ENCODE data around the gene PPP6R2. TPM values are rescaled to one million over a fixed set of nuclear protein-coding genes. Genes with fewer than 3 reads are reported as not detected.

The PPP6R2 gene
- total and polyA plus RNA-seq, 2 of the 8 experiments (the other 6 are each of a cell fraction or from before 2014, with no cell fraction given), result 25.0 to 32.2 TPM

DNA sequence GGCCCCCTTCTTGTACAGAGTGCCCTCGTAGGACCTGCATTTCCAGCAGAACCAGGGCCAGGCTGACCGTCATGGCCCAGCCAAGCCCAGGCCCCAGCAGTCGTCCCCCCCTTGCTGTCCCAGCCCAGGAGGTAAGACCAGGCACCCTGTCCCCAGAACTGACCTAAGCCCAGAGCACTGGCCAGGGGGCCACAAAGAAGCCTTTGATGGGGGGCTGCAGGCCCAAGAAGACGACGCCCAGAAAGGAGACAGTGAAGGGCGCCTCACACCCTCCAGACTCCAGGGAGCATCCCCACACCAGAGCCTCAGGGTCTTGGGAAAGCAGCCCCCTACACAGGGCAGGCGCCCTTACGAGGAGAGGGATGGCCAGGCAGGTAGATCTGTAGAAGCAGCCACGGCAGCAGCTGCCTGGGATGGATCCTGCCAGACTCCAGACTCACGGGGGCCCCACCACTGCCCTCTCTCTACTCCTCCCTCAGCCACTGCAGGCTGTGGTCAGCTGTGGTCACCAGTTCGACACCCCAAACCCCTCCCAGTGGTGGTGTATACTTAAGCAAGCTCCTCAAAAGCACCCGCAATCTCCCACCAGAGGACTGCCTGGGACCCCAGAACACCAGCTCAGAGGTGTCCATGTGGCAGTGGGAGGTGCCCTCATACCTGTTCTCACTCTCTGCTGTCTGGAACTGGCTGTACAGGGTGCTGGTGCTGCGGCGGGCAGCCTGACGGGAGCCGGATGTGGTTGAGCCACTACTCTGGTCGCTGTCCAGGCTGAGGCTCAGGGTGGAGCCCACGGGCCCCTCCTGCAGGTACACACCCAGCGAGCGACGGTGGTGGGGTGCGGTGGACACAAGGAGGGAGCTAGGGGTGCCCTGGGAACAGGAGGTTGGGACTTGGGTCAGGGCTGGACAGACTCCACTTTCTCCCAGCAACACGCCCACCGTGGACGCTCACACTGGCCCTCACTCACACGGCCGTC is 104.7 kb downstream of the PPP6R2 start:
- Histone ChIP-seq H3K23me2 (ENCODE audit: low read depth, low read length) (no peaks in the 10 kb centered on the region), H2BK12ac (ENCODE audit: low read depth, low read length) (no peak overlapping the region), H3K36me3 (ENCODE audit: control insufficient read depth in 2 of 4, insufficient read depth in 4 of 4, low read length in 3 of 4) (peaks cover 7 to 17% (median 11%) of the 10 kb centered on the region in 4 experiments; a peak in 6 of 8 replicates), H3K14ac (ENCODE audit: insufficient read length) (no peak overlapping the region), H4K5ac (ENCODE audit: insufficient read length, low read depth, low read length) (no peak overlapping the region), H3K4me2 (ENCODE audit: insufficient read depth in 1 of 2, low read depth in 2 of 2, low read length in 2 of 2) (no peak overlapping the region), H3K27me3 (replicated peaks in 1 of 4; ENCODE audit: control insufficient read depth in 3 of 4, extremely low read depth in 1 of 4, insufficient read depth in 3 of 4, low read length in 3 of 4) (no peaks in the 10 kb centered on the region), H2BK15ac (ENCODE audit: low read length) (no peak overlapping the region), H2AFZ (ENCODE audit: low read length) (no peak overlapping the region), H2BK20ac (ENCODE audit: low read length) (no peak overlapping the region), H2BK120ac (replicated peaks; ENCODE audit: low read depth, low read length) (no peak overlapping the region), H3K9ac (replicated peaks in 1 of 4; ENCODE audit: extremely low read depth in 1 of 4, low read depth in 3 of 4, low read length in 3 of 4) (no peak overlapping the region), H2AK5ac (ENCODE audit: low read depth, low read length) (no peak overlapping the region), H3K4me1 (replicated peaks in 1 of 4; ENCODE audit: control insufficient read depth in 3 of 4, insufficient read depth in 4 of 4, low read length in 3 of 4) (peaks cover 0 to 9% (median 4%) of the 10 kb centered on the region in 4 experiments; a peak in 5 of 7 replicates), H3K56ac (replicated peaks; ENCODE audit: insufficient read length, low read depth, low read length) (no peak overlapping the region), H4K20me1 (replicated peaks in 1 of 2; ENCODE audit: control insufficient read depth in 1 of 2, insufficient read depth in 2 of 2, low read length in 2 of 2) (peaks cover 16 to 23% of the 10 kb centered on the region in 2 experiments), H4K91ac (replicated peaks; ENCODE audit: insufficient read length, low read length) (no peak overlapping the region), H3K27ac (ENCODE audit: low read depth, low read length) (no peak overlapping the region), H2BK5ac (ENCODE audit: low read depth, low read length) (no peak overlapping the region), H3K23ac (ENCODE audit: insufficient read length) (no peak overlapping the region), H3K4ac (replicated peaks; ENCODE audit: insufficient read length, low read depth, low read length) (no peak overlapping the region), H3K79me1 (ENCODE audit: low read depth, low read length) (no peaks in the 10 kb centered on the region), H3K79me2 (ENCODE audit: control insufficient read depth in 1 of 2, insufficient read depth in 2 of 2, low read length in 2 of 2) (no peaks in the 10 kb centered on the region), H3K18ac (ENCODE audit: extremely low read depth, low read length) (no peak overlapping the region), H3K4me3 (ENCODE audit: extremely low read depth in 1 of 4, insufficient read depth in 2 of 4, low read depth in 3 of 4, low read length in 4 of 4) (no peak overlapping the region), H4K8ac (ENCODE audit: extremely low read depth, insufficient read depth, low read length) (peak overlapping the region; percentile 35; the same call in 1 of the 2 replicates), H3K9me3 (ENCODE audit: insufficient read depth in 2 of 2, low read depth in 1 of 2, low read length in 1 of 2) (no peaks in the 10 kb centered on the region)
- CTCF ChIA-PET (ENCODE audit: partially characterized antibody), result interaction anchor here (0.5 to 1.5 kb wide), 7 partner anchors 10 to 127 kb away, joined by 3 to 7 read pairs (median 3); no protein-coding TSS in a partner anchor
- no peak for FAIRE-seq
- DNase-seq (ENCODE audit: low read depth in 1 of 2, low spot score in 2 of 2), result no peak
- POLR2A ChIA-PET (ENCODE audit: partially characterized antibody), result interaction anchor here (0.5 to 1.7 kb wide), 3 partner anchors 20 to 260 kb away, joined by 4 read pairs; partner anchors contain the start of gene SCO2
- 92% methylated on average over 27 of the region's 27 CpGs; no CpG with 5 or more reads in 1 of the 2 experiments for WGBS, 2 experiments (ENCODE audit: extremely low coverage in 1 of 2, insufficient coverage in 1 of 2, insufficient read length in 1 of 2, insufficient replicate concordance in 2 of 2, low coverage in 1 of 2, low lambda C conversion rate in 2 of 2, missing lambda C conversion rate in 1 of 2)
